GM12872 (cell line): Measurements from ENCODE around the gene COX5B.

Source experiments
- CTCF ChIP-seq: IDR thresholded peaks from 3 replicates; pipeline ENCODE4 v1.5.1; 2011; ENCODE audit warnings: low read depth, mild to moderate bottlenecking, low read length, moderate library complexity; ENCODE audit not compliant: insufficient read depth

COX5B gene

GRCh38 chr2:97675430-97676113, 29.7 kb downstream of the COX5B start:
- TF ChIP-seq CTCF: no peak

GRCh38 chr2:97676620-97677019, 30.8 kb downstream of the COX5B start:
- TF ChIP-seq CTCF: no peak

- no peak for TF ChIP-seq CTCF
These were observed 31.6 kb downstream of the COX5B start for GRCh38 chr2:97677480-97677879.

GRCh38 chr2:97678298-97678697, 32.4 kb downstream of the COX5B start:
- no peak for TF ChIP-seq CTCF

GRCh38 chr2:97688062-97688827, 42.4 kb downstream of the COX5B start:
- no peak for TF ChIP-seq CTCF

GRCh38 chr2:97691166-97691565, 45.3 kb downstream of the COX5B start:
- no peak for TF ChIP-seq CTCF

- no peak for TF ChIP-seq CTCF
These were observed 47.6 kb downstream of the COX5B start for GRCh38 chr2:97693476-97693875.
